GM19455 (cell line): ENCODE results near the gene CHAF1A.

Experiments used
- ATAC-seq: cut with Tn5 transposase; IDR thresholded peaks from one replicate; pipeline ENCODE4 v1.9.1; 2021; ENCODE audit not compliant: unreplicated experiment

The CHAF1A gene

GRCh38 chr19:4366666-4367335 is 35.6 kb upstream of the CHAF1A start:
- no peak for ATAC-seq

GRCh38 chr19:4367336-4367723 is 35.1 kb upstream of the CHAF1A start:
- no peak for ATAC-seq

GRCh38 chr19:4367781-4368127 is 34.7 kb upstream of the CHAF1A start:
- no peak for ATAC-seq

GRCh38 chr19:4368128-4368820 is 34.2 kb upstream of the CHAF1A start:
- no peak for ATAC-seq

- ATAC-seq = peak; percentile 36
Measured at GRCh38 chr19:4369109-4369887, 33.1 kb upstream of the CHAF1A start.

GRCh38 chr19:4369888-4370260 is 32.6 kb upstream of the CHAF1A start:
- ATAC-seq = peak; percentile 42

- ATAC-seq = no peak
Measured at GRCh38 chr19:4370418-4371041, 31.9 kb upstream of the CHAF1A start.

- no peak for ATAC-seq
Measured at GRCh38 chr19:4371247-4372164, 30.9 kb upstream of the CHAF1A start.

GRCh38 chr19:4372165-4373012 is 30.1 kb upstream of the CHAF1A start:
- ATAC-seq = no peak

- no peak for ATAC-seq
Measured at GRCh38 chr19:4373013-4373367, 29.4 kb upstream of the CHAF1A start.

GRCh38 chr19:4373601-4374497 is 28.6 kb upstream of the CHAF1A start:
- no peak for ATAC-seq

GRCh38 chr19:4374498-4375163 is 27.8 kb upstream of the CHAF1A start:
- ATAC-seq = no peak

GRCh38 chr19:4375164-4376027 is 27.0 kb upstream of the CHAF1A start:
- ATAC-seq = no peak

GRCh38 chr19:4376028-4376670 is 26.3 kb upstream of the CHAF1A start:
- ATAC-seq = no peak

- ATAC-seq = no peak
Measured at GRCh38 chr19:4376671-4376990, 25.8 kb upstream of the CHAF1A start.

- no peak for ATAC-seq
Measured at GRCh38 chr19:4376991-4377781, 25.3 kb upstream of the CHAF1A start.
